Measurements from ENCODE around the gene FOXD1.

GRCh38 chr5:73399775-73400174 is 48.8 kb downstream of the FOXD1 start:
- TF ChIP-seq, protein P1, sequence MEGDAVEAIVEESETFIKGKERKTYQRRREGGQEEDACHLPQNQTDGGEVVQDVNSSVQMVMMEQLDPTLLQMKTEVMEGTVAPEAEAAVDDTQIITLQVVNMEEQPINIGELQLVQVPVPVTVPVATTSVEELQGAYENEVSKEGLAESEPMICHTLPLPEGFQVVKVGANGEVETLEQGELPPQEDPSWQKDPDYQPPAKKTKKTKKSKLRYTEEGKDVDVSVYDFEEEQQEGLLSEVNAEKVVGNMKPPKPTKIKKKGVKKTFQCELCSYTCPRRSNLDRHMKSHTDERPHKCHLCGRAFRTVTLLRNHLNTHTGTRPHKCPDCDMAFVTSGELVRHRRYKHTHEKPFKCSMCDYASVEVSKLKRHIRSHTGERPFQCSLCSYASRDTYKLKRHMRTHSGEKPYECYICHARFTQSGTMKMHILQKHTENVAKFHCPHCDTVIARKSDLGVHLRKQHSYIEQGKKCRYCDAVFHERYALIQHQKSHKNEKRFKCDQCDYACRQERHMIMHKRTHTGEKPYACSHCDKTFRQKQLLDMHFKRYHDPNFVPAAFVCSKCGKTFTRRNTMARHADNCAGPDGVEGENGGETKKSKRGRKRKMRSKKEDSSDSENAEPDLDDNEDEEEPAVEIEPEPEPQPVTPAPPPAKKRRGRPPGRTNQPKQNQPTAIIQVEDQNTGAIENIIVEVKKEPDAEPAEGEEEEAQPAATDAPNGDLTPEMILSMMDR (IDR thresholded peaks at IDR 0.05): no peak
- TF ChIP-seq POLR2AphosphoS5 (IDR thresholded peaks at IDR 0.05): no peak
- TF ChIP-seq EP300 (IDR thresholded peaks at IDR 0.05): no peak
